Neural cell (in vitro differentiated cells): ENCODE measurements around the gene GRIN3A.

Experiments used
- CTCF ChIP-seq: fragments of 450-650 bp; IDR thresholded peaks from 2 replicates; pipeline ENCODE4 v1.5.1; 2014; ENCODE audit warnings: antibody characterized with exemption, mild to moderate bottlenecking, moderate library complexity; ENCODE audit not compliant: poor library complexity, severe bottlenecking
- EP300 ChIP-seq: fragments of 450-650 bp; conservative IDR thresholded peaks from 2 replicates; pipeline ENCODE4 v1.6.1; 2014; ENCODE audit warnings: antibody characterized with exemption, mild to moderate bottlenecking, moderate library complexity; ENCODE audit not compliant: poor library complexity, severe bottlenecking
- POLR2AphosphoS5 ChIP-seq: IDR thresholded peaks from 2 replicates; pipeline ENCODE4 v1.6.1; 2012
- RAD21 ChIP-seq: fragments of 450-650 bp; conservative IDR thresholded peaks from 2 replicates; pipeline ENCODE4 v1.6.1; 2014; ENCODE audit warnings: antibody characterized with exemption, mild to moderate bottlenecking, moderate library complexity
- REST ChIP-seq: IDR thresholded peaks from 2 replicates; pipeline ENCODE4 v1.6.1; 2012; ENCODE audit warnings: borderline replicate concordance

- TF ChIP-seq CTCF, result no peak
- TF ChIP-seq EP300, result no peak
- TF ChIP-seq RAD21, result no peak
- TF ChIP-seq REST, result no peak
- no peak for TF ChIP-seq POLR2AphosphoS5
Measured at GRCh38 chr9:101778332-101778731, 39.9 kb upstream of the GRIN3A start.
